ENCODE results near the gene SPG21. TPM values are rescaled to one million over a fixed set of nuclear protein-coding genes. Genes with fewer than 3 reads are reported as not detected.

Gene SPG21
- total and polyA plus RNA-seq, 2 of the 13 experiments (the other 11 are each of a cell fraction or from before 2014, with no cell fraction given): 36.7 to 42.4 TPM

GRCh38 chr15:65032801-65033537, 43.3 kb upstream of the SPG21 start (continued):
- TF ChIP-seq SMARCC2 (IDR thresholded peaks at IDR 0.05) (no peak), KMT2B (CRISPR knock-in tag; IDR thresholded peaks at IDR 0.05) (no peak), MXD1 (CRISPR knock-in tag; IDR thresholded peaks at IDR 0.05) (no peak), FOXP4 (CRISPR knock-in tag; IDR thresholded peaks at IDR 0.05) (peak; percentile 52; the same call in 1 of the 2 replicates), ZNF251 (CRISPR knock-in tag; IDR thresholded peaks at IDR 0.05) (no peak), YY1 (IDR thresholded peaks at IDR 0.05; ENCODE audit: insufficient read depth, insufficient replicate concordance, low read depth, low read length) (peak; percentile 41), CCAR2 (optimal IDR thresholded peaks at IDR 0.05; ENCODE audit: low read depth, low read length) (no peak), ARNT2 (CRISPR knock-in tag; IDR thresholded peaks at IDR 0.05; ENCODE audit: low read depth) (no peak), TEF (CRISPR knock-in tag; IDR thresholded peaks at IDR 0.05) (no peak), RXRA (CRISPR knock-in tag; IDR thresholded peaks at IDR 0.05) (peak; percentile 86), ZBTB43 (CRISPR knock-in tag; conservative IDR thresholded peaks at IDR 0.05) (no peak; the same call in 1 of the 2 replicates), ZNF691 (CRISPR knock-in tag; IDR thresholded peaks at IDR 0.05; ENCODE audit: borderline replicate concordance, low read depth) (no peak; the same call in 1 of the 2 replicates), ZNF737 (CRISPR knock-in tag; IDR thresholded peaks at IDR 0.05; ENCODE audit: borderline replicate concordance) (no peak), ELF1 (CRISPR knock-in tag; IDR thresholded peaks at IDR 0.05) (peak; percentile 46; the same call in 1 of the 2 replicates), SRF (IDR thresholded peaks at IDR 0.05; ENCODE audit: low read depth, low read length) (no peak), NFKBIZ (CRISPR knock-in tag; IDR thresholded peaks at IDR 0.05) (peak; percentile 18; the same call in 1 of the 2 replicates), ATF3 (CRISPR knock-in tag; IDR thresholded peaks at IDR 0.05) (0 out of 2 replicates have a peak, but pooled peaks have one; percentile 26), ZNF577 (CRISPR knock-in tag; IDR thresholded peaks at IDR 0.05; ENCODE audit: borderline replicate concordance, low read depth) (no peak), PRDM15 (CRISPR knock-in tag; IDR thresholded peaks at IDR 0.05) (no peak), ZMAT3 (CRISPR knock-in tag; conservative IDR thresholded peaks at IDR 0.05) (0 out of 2 replicates have a peak, but pooled peaks have one; percentile 82)
